Renal cortex interstitium (tissue), 15 donors: Measurements from ENCODE around the gene CDK13. TPM values are rescaled to one million over a fixed set of nuclear protein-coding genes. Genes with fewer than 3 reads are reported as not detected.
"Not testable (repeated sequence)": the region's sequence is repeated elsewhere in the genome, so short reads cannot be mapped to it uniquely, and the experiment has no call there.

Experiments used
- DNase-seq, 11 donors: peaks; one replicate each; pipeline ENCODE4 v3.0.0-alpha.2; 2013; ENCODE audit warnings: low read depth in 9 of 11, low spot score in 4 of 11; ENCODE audit errors: extremely low read depth in 1 of 11
- long read RNA-seq, 16 experiments: transcript quantifications; one replicate each; lab custom pipeline, GENCODE V29; 2026
- polyA plus RNA-seq, 3 donors: library from polyadenylated mRNA; unstranded; fragments of 120-200 nt; gene quantifications; one replicate each; pipeline ENCODE4 v1.2.1, GENCODE V29; 2013; ENCODE audit not compliant: insufficient read length in 3 of 3

CDK13 gene
- polyA plus RNA-seq = 10 to 100 TPM; 59.5 to 80.6 (median 69.0) TPM
- long read RNA-seq, donor 1, full-length matches to known transcripts = 10 of 205 reads
- long read RNA-seq, donor 1, partial matches to known transcripts = 195 of 205 reads
- long read RNA-seq, donor 1, other reads (novel, unspliced or antisense) = 0 of 205 reads
- long read RNA-seq, donor 2, full-length matches to known transcripts = 9 of 113 reads
- long read RNA-seq, donor 2, partial matches to known transcripts = 0 of 113 reads
- long read RNA-seq, donor 2, other reads (novel, unspliced or antisense) = 104 of 113 reads
- long read RNA-seq, donor 3, full-length matches to known transcripts = 6 of 6 reads
- long read RNA-seq, donor 3, partial matches to known transcripts = 0 of 6 reads
- long read RNA-seq, donor 3, other reads (novel, unspliced or antisense) = 0 of 6 reads
- long read RNA-seq, donor 4, full-length matches to known transcripts = 4 of 172 reads
- long read RNA-seq, donor 4, partial matches to known transcripts = 55 of 172 reads
- long read RNA-seq, donor 4, other reads (novel, unspliced or antisense) = 113 of 172 reads
- long read RNA-seq, donor 5 = 0 reads
- long read RNA-seq, donor 6, full-length matches to known transcripts = 8 of 8 reads
- long read RNA-seq, donor 6, partial matches to known transcripts = 0 of 8 reads
- long read RNA-seq, donor 6, other reads (novel, unspliced or antisense) = 0 of 8 reads
- long read RNA-seq, donor 7, partial matches to known transcripts = 7 of 10 reads
- long read RNA-seq, donor 7, other reads (novel, unspliced or antisense) = 0 of 10 reads
- long read RNA-seq, donor 8 = 0 reads
- long read RNA-seq, donor 9, full-length matches to known transcripts = 8 of 99 reads
- long read RNA-seq, donor 9, partial matches to known transcripts = 91 of 99 reads
- long read RNA-seq, donor 9, other reads (novel, unspliced or antisense) = 0 of 99 reads
- long read RNA-seq, donor 10, full-length matches to known transcripts = 7 of 7 reads
- long read RNA-seq, donor 10, partial matches to known transcripts = 0 of 7 reads
- long read RNA-seq, donor 10, other reads (novel, unspliced or antisense) = 0 of 7 reads
- long read RNA-seq, donor 11, full-length matches to known transcripts = 2 of 2 reads
- long read RNA-seq, donor 11, partial matches to known transcripts = 0 of 2 reads
- long read RNA-seq, donor 11, other reads (novel, unspliced or antisense) = 0 of 2 reads
- long read RNA-seq, donor 12, partial matches to known transcripts = 0 of 82 reads
- long read RNA-seq, donor 12, other reads (novel, unspliced or antisense) = 79 of 82 reads
- long read RNA-seq, donor 13 = 0 reads
- long read RNA-seq, donor 14, full-length matches to known transcripts = 8 of 8 reads
- long read RNA-seq, donor 14, partial matches to known transcripts = 0 of 8 reads
- long read RNA-seq, donor 14, other reads (novel, unspliced or antisense) = 0 of 8 reads
- long read RNA-seq, donor 15, partial matches to known transcripts = 0 of 4 reads
- long read RNA-seq, donor 15, other reads (novel, unspliced or antisense) = 0 of 4 reads
- long read RNA-seq, donor 16, full-length matches to known transcripts = 16 of 293 reads
- long read RNA-seq, donor 16, partial matches to known transcripts = 277 of 293 reads
- long read RNA-seq, donor 16, other reads (novel, unspliced or antisense) = 0 of 293 reads

DNA sequence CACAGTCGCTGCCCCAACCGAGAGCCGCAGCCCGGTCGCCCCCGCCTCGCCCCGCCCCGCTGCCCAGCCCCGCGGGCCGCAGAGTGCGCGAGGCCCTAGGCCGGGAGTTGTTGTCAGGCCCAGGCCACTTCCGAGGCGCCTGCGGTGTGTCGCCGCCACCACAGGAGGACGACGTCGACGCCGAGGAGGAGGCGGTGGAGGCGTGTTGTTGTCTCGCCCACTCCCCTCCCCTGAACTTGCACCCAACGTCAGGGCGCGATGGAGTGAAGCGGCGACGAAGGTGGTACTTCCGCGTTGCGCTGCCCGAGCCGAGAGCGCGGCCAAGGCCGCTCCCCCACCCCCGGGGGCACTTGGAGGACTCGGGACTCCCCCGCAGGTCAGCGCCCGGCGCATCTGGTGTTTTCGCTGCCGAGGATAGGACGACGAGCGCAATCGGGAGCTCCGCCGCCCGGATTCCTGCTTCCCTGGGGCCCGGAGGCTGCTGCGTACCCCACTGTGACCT lies at the start of gene CDK13:
Gene CDK13 (plus strand): TSS at position 286 of the 502 bp plus-strand sequence. CDS start 386 bp downstream, outside the sequence.
- peak; percentile 54 to 77 (median 70) for DNase-seq

DNA sequence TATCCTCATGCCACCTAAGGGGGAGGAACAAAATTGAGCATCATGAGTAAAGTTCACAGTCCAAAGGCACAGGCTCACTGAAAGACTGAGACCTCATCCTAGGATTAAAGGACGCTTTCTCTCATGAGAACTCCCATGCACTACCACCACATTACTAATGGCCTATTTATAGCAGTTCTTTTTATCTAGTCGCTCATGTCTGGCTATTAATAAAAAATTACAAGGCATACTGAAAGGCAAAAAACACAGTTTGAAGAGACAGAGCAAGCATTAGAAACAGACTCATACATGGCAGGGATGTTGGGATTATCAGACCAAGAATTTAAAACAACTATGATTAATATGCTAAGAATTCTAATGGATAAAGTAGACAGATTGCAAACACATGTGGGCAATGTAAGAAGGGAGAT lies 46.0 kb upstream of the CDK13 start:
- DNase-seq = no peak

DNA sequence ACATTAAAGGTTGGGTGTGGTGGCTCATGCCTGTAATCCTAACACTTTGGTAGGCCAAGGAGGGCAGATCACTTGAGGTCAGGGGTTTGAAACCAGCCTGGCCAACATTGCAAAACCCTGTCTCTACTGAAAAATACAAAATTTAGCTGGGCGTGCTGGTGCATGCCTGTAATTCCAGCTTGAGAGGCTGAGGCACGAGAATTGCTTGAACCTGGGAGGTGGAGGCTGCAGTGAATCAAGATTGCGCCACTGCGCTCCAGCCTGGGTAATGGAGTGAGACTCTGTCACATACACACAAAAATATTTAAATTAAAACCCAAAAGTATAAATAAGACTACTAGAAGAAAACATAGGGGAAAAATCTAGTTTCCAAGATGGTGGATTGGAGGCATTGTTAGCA lies 41.9 kb upstream of the CDK13 start:
- no peak for DNase-seq

DNA sequence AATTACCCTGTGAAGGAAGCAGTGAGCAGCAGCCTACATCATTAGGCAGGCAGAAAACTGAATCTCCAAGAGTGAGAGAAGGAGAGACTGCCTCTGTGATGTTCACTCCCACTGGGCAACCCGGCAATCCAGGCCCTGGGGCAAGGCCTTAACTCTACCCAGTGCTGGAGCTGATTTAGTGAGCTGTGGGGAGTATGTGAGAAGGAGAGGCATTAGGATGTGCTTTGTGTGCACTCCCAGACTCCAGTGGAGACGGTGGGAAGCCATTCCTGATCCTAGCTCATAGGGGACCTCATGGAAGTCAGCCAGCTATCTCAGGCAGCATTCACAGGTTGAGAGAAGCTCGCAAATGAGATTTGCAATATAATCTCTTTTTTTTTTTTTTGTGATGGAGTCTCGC lies 41.1 kb upstream of the CDK13 start:
- no peak for DNase-seq

DNA sequence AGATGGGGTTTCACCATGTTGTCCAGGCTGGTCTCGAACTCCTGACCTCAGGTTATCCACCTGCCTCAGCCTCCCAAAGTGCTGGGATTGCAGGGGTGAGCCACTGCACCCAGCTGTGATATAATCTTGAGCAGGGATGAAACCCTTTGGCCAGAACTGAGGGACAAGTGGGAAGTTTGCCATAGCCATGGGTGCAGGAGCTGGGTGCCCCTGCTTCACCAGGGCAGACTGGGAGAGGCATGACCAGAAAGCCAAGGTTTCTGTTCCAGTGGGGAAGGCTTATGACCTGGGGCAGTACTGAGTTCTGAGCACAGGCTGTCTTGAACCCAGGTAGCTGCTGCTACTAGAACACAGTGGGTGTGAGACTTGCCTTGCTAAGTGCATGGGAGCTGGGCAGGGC lies 40.5 kb upstream of the CDK13 start:
- no peak for DNase-seq

DNA sequence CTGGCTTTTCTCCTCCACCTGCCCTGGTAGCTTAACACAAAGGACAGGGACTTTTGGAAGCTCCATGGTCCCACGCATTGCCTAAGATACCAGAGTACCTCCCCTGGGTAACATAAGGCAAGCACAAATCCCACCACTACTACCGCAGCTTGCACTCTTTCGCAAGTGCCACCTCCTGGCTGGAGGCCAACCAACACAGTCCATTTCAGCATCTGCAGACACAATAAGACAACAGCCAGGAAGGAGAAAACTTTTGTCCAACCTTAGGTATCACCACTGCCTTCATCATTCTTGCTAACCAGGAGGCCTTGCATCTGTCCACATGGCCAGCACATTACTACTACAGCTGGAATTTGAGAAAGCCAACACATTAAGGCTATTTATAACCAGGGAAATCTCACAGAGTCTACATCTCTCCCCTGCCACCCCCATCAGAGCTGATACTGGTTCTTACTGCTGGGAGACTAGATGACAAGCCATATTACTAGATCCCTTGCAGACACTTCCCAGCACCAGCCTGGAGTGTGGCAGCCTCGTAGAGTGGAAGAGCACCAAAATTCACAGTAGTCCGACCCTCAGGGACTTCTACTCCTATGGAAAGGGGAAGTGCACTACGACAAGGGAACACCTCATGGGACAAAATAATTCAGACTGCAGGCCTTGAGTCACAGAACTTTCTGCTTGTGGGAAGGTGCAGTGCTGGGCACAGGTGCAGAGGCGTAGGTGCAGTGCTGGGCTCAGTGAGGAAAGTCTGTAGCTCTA lies 39.8 kb upstream of the CDK13 start:
- DNase-seq = no peak

DNA sequence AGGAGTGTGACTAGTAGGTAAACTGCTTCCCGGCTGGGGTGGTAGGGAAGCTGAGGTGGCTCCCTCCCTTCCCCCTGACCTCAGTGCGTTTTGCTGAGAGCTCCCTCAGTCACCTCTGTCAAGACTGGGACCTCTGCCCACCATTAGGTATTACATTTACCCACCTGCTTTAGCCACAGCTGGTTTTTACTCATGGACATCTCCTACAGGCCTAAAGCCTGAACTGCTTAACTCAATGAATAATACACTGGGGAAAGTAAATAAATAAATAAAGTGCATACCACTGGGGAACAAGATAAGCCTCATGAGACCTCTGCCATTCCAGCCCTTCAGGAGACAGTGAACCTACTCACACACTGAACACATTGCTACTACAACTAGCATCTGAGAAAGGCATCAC lies 38.9 kb upstream of the CDK13 start:
- DNase-seq = no peak

DNA sequence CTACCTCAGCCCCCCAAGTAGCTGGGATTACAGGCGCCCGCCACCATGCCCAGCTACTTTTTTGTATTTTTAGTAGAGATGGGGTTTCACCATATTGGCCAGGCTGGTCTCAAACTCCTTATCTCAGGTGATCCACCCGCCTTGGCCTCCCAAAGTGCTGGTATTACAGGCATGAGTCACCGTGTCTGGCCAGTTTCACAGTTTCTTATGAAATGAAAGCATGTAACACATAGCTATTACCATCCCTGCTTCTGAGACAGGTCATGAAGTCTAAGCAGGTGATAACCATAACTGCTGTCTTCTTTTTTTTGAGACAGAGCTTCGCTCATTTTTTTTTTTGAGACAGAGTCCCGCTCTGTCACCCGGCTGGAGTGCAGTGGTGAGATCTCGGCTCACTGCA lies 34.2 kb upstream of the CDK13 start:
- DNase-seq = not testable (repeated sequence)

DNA sequence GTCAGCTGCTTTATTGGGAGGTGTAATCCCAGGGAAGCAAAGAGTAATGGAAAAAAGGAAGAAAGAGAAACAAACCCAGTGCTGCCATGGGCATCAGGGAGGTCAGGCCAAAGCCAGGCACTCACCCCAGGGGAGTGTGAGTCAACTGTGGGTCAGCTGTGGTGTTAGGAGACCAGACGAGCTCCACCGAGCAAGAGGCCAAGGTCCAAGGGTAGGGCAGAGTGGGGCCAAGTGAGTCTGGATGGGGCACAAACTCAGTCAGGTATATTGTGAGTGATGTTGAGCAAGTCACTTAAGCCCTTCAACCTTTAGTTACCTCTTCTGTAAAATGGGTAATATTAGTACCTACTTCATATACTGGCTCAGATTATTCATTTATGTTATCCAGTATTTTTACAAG lies 30.4 kb upstream of the CDK13 start:
- DNase-seq = no peak

DNA sequence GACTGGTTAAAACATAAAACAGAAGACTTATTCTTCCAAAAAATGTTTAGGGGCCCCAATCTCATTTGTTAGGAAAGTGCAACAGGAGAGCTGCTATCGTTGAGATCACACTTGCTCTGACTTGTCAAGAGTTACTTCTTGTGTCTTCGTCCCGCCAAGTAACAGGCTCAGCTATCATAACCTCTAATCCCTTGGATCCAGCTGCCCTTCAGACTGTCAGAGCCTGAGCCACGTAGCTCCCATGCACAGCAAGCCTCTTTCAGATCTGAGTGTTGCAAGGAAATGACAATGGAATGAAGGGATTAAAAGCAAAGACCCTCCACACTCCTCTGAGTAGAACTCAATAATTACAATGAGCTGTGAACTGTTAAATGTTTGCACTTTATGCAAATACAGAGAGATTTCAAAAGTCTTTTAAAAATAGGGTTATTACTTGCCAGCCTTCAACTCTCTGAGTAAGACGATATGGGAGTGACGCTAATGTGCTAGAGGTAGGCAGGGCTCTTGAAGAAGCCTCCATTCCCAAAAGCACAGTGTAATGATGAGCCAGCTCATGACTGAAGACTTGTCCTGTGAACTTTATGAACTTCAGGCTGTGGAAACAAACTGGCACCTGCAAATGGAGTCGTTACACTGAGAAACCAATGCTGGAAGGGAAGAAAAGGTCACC lies 28.4 kb upstream of the CDK13 start:
- no peak for DNase-seq

DNA sequence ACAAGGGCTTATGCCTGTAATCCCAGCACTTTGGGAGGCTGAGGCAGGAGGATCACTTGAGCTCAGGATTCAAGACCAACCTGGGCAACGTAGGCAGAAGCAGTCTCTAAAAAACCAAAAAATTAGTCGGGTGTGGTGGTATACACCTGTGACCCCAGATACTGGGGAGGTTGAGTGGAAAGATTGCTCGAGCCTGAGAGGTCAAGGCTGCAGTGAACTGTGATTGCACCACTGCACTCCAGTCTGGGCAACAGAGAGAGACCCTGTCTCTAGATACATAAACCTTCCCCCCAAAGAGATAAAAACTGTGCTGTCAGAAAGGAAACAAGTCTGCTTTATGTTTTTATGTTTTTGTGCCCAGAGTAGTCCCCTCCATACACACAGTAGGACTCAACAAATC lies 27.5 kb upstream of the CDK13 start:
- no peak for DNase-seq

DNA sequence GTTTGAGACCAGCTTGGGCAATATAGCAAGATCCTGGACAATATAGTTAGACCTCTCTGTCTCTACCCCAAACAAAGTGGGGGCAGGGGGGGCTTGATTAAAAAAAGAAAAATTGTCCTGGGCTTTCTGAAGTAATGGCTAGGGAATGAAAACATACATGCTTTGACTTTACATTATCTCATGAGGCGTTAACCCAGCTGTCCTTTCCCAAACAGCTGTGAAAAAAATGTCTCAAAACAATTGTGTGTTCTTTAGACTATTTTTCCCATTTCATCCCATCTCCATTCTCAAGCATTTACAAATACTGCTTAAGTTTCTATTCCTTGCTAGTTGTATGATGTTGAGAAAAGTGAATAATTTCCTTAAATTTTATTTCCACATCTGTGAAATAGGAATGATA lies 27.0 kb upstream of the CDK13 start:
- no peak for DNase-seq

DNA sequence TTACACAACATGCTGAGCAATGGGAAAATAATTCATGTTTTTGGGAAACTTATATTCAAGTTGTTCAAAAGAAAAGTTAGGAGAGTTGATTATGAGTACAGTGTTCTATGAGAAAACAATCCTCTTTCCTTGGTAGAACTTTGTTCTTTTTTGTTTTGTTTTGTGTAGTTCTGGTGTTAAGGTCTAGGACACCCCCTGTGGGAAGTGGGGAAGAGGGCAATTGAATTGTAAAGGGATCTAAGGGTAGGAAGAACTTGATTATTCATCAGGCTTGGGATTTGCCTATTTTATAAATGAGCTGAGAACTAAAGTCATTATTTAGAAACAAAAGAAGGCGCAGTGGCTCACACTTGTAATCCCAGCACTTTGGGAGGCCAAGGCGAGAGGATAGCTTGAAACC lies 25.9 kb upstream of the CDK13 start:
- DNase-seq = no peak

DNA sequence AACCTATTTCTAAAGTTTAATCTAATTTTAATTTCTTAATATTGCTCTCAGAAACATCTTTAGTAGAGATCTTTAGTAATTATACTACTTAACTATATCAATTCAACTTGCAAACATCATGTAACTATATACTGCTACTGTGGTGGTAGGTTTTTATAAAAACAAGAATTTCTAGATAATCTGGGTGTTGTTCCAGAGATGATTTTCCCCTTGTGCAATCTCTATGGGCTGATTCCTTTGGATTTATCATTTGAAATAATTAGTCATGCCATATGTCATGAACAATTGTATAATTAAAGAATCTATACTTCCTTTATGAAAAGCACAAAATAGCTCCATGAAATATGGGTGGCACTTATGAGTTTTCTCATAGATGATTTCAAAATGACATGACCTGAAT lies 23.9 kb upstream of the CDK13 start:
- DNase-seq = no peak

DNA sequence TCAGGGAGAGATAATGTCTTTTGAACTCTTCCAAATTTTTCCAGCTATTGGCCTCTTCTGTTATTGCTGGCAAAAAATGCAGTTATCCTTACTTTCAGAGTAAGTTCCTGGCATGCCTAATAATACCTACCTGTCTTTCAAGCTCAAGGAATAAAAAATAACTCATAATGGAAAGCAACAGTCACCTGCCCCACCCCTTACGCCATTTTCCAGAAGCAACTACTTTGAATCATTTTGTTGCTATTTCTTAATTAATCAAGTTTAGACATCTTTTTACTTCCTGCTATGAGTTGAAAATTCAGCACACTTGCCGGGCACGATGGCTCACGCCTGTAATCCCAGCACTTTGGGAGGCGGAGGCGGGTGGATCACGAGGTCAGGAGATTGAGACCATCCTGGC lies 23.0 kb upstream of the CDK13 start:
- no peak for DNase-seq

DNA sequence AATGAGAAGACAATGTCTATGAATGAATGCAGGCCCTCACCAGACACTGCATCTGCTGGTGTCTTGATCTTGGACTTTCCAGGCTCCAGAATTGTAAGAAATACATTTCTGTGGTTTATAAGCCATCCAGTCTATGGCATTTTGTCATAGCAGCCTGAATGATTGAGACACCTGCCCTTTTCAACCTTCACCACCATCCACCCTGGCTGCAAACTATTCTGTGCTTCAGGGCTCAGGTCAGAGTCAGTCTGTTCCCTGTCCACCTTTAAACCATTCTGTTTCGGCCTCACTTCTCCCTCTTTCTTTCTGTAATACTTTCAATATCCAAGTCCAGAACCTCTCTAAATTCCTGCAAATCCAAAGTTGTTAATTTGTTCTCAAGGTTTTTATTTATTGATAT lies 15.9 kb upstream of the CDK13 start:
- DNase-seq = no peak

DNA sequence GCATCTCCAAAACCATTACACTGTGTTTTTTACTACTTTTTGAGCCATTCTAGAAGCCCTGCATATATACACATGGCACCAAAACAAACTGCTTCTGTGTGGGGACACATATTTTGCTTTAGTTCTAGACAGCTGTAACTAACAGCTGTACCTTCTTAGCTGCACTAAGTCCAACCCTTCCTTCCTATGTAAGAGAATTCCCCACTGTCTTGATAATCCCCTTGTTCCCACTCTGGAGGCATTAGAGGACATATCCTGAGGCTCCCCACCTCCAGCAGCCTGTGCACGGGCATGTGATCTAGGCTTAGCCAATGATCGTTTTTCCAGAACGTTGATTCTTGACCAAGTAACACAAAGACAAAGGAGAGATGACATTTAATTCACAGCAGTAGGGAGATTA lies 13.3 kb upstream of the CDK13 start:
- DNase-seq = no peak
